Activated naive CD4-positive, alpha-beta T cell treated with anti-CD3 and anti-CD28 coated beads, Interleukin-2, amount 50 U/mL, for 24 hours (primary cell): ENCODE results near the gene MGARP.

ENCODE experiments used
- H3K27ac Mint-ChIP-seq: one replicate; pipeline ENCODE4 v1.8.0; 2021; ENCODE audit warnings: mild to moderate bottlenecking, mixed read lengths
- H3K27me3 Mint-ChIP-seq: one replicate; pipeline ENCODE4 v1.8.0; 2021; ENCODE audit warnings: mixed read lengths
- H3K36me3 Mint-ChIP-seq: one replicate; pipeline ENCODE4 v1.8.0; 2021; ENCODE audit warnings: mixed read lengths
- H3K4me1 Mint-ChIP-seq: one replicate; pipeline ENCODE4 v1.8.0; 2021; ENCODE audit warnings: mixed read lengths
- H3K4me3 Mint-ChIP-seq: one replicate; pipeline ENCODE4 v1.8.0; 2021; ENCODE audit warnings: mild to moderate bottlenecking, mixed read lengths
- H3K9me3 Mint-ChIP-seq: one replicate; pipeline ENCODE4 v1.8.0; 2021; ENCODE audit warnings: mixed read lengths

Gene MGARP

GRCh38 chr4:139241086-139241783, 38.8 kb downstream of the MGARP start:
- no peaks in the 10 kb centered on the region for H3K27me3 Mint-ChIP-seq
- H3K9me3 Mint-ChIP-seq = peaks cover 5% of the 10 kb centered on the region
- H3K36me3 Mint-ChIP-seq = no peaks in the 10 kb centered on the region
- H3K4me3 Mint-ChIP-seq = no peak overlapping the region
- H3K27ac Mint-ChIP-seq = no peak overlapping the region
- no peaks in the 10 kb centered on the region for H3K4me1 Mint-ChIP-seq

DNA sequence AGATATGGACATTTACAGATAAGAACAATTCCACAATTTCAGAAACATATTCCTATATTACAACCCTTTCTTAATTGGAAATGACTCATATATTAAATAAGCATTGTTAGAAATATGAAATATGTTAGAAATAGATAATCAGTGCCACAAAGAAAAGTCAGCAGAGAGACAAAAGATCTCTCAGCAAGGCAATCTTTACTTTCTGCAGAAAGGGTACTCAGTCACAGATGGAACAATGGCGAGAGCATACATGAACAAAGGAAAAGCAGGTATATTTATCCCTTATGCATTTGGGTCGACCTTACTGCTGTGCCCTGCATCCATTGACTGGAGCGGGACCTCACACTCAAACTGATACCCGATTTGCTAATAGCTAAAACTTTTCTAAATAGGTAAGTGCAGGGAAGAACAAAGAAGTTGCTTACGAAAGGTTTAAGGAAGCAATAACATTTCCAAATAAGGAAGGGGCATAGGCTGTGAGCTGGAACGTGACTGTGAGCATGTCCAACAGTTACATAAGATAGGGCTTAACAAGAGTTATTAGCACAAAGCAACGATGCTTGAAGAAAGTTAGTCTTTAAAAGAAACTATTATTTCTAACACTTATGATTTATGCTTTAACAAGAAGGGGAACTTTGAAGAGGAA, 40.8 kb downstream of the MGARP start:
- H3K9me3 Mint-ChIP-seq = peaks cover 5% of the 10 kb centered on the region
- H3K27me3 Mint-ChIP-seq = no peaks in the 10 kb centered on the region
- no peaks in the 10 kb centered on the region for H3K36me3 Mint-ChIP-seq
- no peak overlapping the region for H3K4me3 Mint-ChIP-seq
- no peaks in the 10 kb centered on the region for H3K4me1 Mint-ChIP-seq
- no peak overlapping the region for H3K27ac Mint-ChIP-seq

DNA sequence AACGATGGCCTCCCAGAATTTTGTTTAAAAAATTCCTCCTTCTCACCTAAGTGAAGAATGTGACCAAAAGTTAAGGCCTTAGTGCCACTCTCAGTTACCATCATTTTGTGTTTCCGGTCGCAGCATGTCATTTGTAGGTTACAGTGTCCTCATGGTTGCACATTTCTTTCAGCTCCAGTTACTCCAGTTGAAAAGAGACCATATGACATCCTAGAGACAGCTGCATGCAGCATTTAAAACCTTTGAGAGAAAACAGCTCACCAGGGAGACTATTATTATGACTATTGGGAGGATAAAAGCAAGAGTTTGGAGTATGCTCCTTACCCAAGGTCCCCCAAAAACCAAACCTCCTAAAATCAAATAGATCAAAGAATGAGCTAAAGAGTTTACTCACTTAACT, 45.8 kb downstream of the MGARP start:
- Mint-ChIP-seq H3K27me3 (no peaks in the 10 kb centered on the region), H3K4me3 (no peak overlapping the region), H3K4me1 (peaks cover 5% of the 10 kb centered on the region), H3K27ac (no peak overlapping the region), H3K36me3 (no peaks in the 10 kb centered on the region), H3K9me3 (peaks cover 5% of the 10 kb centered on the region)

GRCh38 chr4:139229534-139230039, 50.4 kb downstream of the MGARP start:
- no peaks in the 10 kb centered on the region for H3K27me3 Mint-ChIP-seq

GRCh38 chr4:139227729-139228404, 52.2 kb downstream of the MGARP start:
- Mint-ChIP-seq H3K9me3 (no peaks in the 10 kb centered on the region), H3K27me3 (no peaks in the 10 kb centered on the region), H3K27ac (no peak overlapping the region), H3K36me3 (no peaks in the 10 kb centered on the region), H3K4me1 (peaks cover 10% of the 10 kb centered on the region), H3K4me3 (no peak overlapping the region)

More at GRCh38 chr4:139229534-139230039, 50.4 kb downstream of the MGARP start:
- Mint-ChIP-seq H3K4me1 (peaks cover 5% of the 10 kb centered on the region), H3K4me3 (no peak overlapping the region), H3K27ac (no peak overlapping the region), H3K36me3 (no peaks in the 10 kb centered on the region), H3K9me3 (no peaks in the 10 kb centered on the region)

- no peak overlapping the region for H3K4me3 Mint-ChIP-seq
- H3K9me3 Mint-ChIP-seq = no peaks in the 10 kb centered on the region
- no peaks in the 10 kb centered on the region for H3K27me3 Mint-ChIP-seq
- peaks cover 12% of the 10 kb centered on the region for H3K4me1 Mint-ChIP-seq
- H3K27ac Mint-ChIP-seq = no peak overlapping the region
- no peaks in the 10 kb centered on the region for H3K36me3 Mint-ChIP-seq
Observed at GRCh38 chr4:139223682-139224317, 56.2 kb downstream of the MGARP start.

GRCh38 chr4:139222215-139222614, 57.8 kb downstream of the MGARP start:
- Mint-ChIP-seq H3K4me1 (peaks cover 12% of the 10 kb centered on the region), H3K9me3 (no peaks in the 10 kb centered on the region), H3K27me3 (no peaks in the 10 kb centered on the region)

DNA sequence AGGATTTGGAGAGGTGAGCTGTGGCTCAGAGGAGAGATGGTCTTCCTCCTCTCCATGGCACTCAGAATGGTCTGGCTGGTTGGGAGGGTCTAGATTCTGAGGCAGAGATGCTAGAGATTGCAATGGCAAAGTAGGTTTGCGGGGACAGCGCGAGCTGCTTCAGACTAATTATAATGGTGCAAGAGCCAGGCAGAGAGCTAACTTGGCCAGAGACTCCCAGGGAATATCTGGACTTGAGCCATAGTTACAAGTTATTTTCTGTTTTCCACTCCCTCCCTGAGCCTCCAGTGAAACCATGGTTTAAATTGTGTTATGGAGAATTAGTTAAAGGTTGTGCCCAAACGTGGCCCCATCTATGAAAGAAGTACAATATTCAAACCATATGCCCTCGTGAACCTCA, 58.3 kb downstream of the MGARP start:
- no peaks in the 10 kb centered on the region for H3K27me3 Mint-ChIP-seq
- H3K4me3 Mint-ChIP-seq = no peak overlapping the region
- H3K36me3 Mint-ChIP-seq = no peaks in the 10 kb centered on the region
- no peaks in the 10 kb centered on the region for H3K9me3 Mint-ChIP-seq
- peaks cover 12% of the 10 kb centered on the region for H3K4me1 Mint-ChIP-seq
- no peak overlapping the region for H3K27ac Mint-ChIP-seq

More at GRCh38 chr4:139222215-139222614, 57.8 kb downstream of the MGARP start:
- no peaks in the 10 kb centered on the region for H3K36me3 Mint-ChIP-seq
- H3K4me3 Mint-ChIP-seq = no peak overlapping the region
- H3K27ac Mint-ChIP-seq = no peak overlapping the region

DNA sequence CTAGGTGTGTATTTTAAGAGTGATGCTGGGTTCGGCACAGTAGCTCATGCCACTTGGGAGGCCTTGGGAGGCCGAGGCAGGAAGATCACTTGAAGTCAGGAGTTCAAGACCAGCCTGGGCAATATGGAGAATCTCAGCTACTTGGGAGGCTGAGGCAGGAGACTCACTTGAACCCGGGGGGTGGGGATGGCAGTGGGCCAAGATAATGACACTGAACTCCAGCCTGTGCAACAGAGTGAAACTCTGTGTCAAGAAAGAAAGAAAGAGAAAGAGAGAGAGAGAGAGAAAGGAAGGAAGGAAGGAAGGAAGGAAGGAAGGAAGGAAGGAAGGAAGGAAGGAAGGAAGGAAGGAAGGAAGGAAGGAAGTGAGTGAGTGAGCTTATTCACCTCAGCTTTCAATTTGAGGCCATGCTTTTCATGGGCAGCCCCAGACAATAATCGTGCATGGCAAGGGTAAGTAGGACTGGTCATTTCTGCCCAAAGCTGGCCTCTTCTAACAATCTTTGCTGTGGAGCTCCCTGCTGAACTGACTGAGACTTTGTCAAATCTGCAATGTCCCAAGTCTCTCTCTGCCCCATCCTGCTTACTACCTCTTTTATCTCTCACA, 60.5 kb downstream of the MGARP start:
- no peak overlapping the region for H3K27ac Mint-ChIP-seq
- H3K36me3 Mint-ChIP-seq = no peaks in the 10 kb centered on the region
- no peak overlapping the region for H3K4me3 Mint-ChIP-seq
- no peaks in the 10 kb centered on the region for H3K9me3 Mint-ChIP-seq
- no peaks in the 10 kb centered on the region for H3K27me3 Mint-ChIP-seq
- peaks cover 15% of the 10 kb centered on the region for H3K4me1 Mint-ChIP-seq
